SKM-1 treated with dmso at 0.1 percent for 144 hours (cell line): ENCODE data around the gene ZNF548.
"Not testable (repeated sequence)": the region's sequence is repeated elsewhere in the genome, so short reads cannot be mapped to it uniquely, and the experiment has no call there.

ENCODE experiments used
- DNase-seq: peaks from one replicate; lab custom pipeline; 2025; ENCODE audit not compliant: unreplicated experiment; lab: John Stamatoyannopoulos, UW

The ZNF548 gene

GRCh38 chr19:57389730-57390598 is at the start of gene ZNF548:
ZNF548 (plus strand) TSS chr19:57389854; CDS start chr19:57390100, 246 bp downstream.
- peak; percentile 86 for DNase-seq

GRCh38 chr19:57342582-57342981 is 47.1 kb upstream of the ZNF548 start:
- no peak for DNase-seq

- DNase-seq, result no peak
Measured at GRCh38 chr19:57348136-57348535, 41.5 kb upstream of the ZNF548 start.

- DNase-seq, result peak; percentile 67
Measured at GRCh38 chr19:57350877-57351805, 38.5 kb upstream of the ZNF548 start, which contains the start of gene ZNF304. ZNF304 (plus strand) TSS chr19:57351271; CDS start chr19:57351665, 394 bp downstream.

- no peak for DNase-seq
Measured at GRCh38 chr19:57351867-57352266, 37.8 kb upstream of the ZNF548 start.

- no peak for DNase-seq
Measured at GRCh38 chr19:57355916-57356315, 33.7 kb upstream of the ZNF548 start.

GRCh38 chr19:57357406-57357805 is 32.2 kb upstream of the ZNF548 start:
- no peak for DNase-seq

- no peak for DNase-seq
Measured at GRCh38 chr19:57359300-57359699, 30.4 kb upstream of the ZNF548 start.

GRCh38 chr19:57362419-57362818 is 27.2 kb upstream of the ZNF548 start:
- no peak for DNase-seq

- peak; percentile 85 for DNase-seq
Measured at GRCh38 chr19:57362997-57363687, 26.5 kb upstream of the ZNF548 start, which contains the start of the genes TRAPPC2B and ZNF547. TRAPPC2B (plus strand) TSS chr19:57363551; CDS start chr19:57364834, 1,283 bp downstream. ZNF547 (plus strand) TSS chr19:57363551; CDS start chr19:57368556, 5,005 bp downstream.

- no peak for DNase-seq
Measured at GRCh38 chr19:57363688-57364181, 25.9 kb upstream of the ZNF548 start.

- DNase-seq, result no peak
Measured at GRCh38 chr19:57366776-57367175, 22.9 kb upstream of the ZNF548 start.

- no peak for DNase-seq
Measured at GRCh38 chr19:57374179-57374578, 15.5 kb upstream of the ZNF548 start.

GRCh38 chr19:57374647-57375046 is 15.0 kb upstream of the ZNF548 start:
- DNase-seq, result not testable (repeated sequence)

- no peak for DNase-seq
Measured at GRCh38 chr19:57376151-57376550, 13.5 kb upstream of the ZNF548 start.

- DNase-seq, result no peak
Measured at GRCh38 chr19:57377498-57378146, 12.0 kb upstream of the ZNF548 start.

GRCh38 chr19:57380923-57381322 is 8.7 kb upstream of the ZNF548 start:
- DNase-seq, result no peak

GRCh38 chr19:57382806-57383488 is 6.7 kb upstream of the ZNF548 start:
- no peak for DNase-seq

GRCh38 chr19:57389194-57389729 is 392 bp upstream of the ZNF548 start:
- no peak for DNase-seq
